Chondrocyte (in vitro differentiated cells): Measurements from ENCODE around the gene BBS7. TPM values are rescaled to one million over a fixed set of nuclear protein-coding genes. Genes with fewer than 3 reads are reported as not detected.

ENCODE experiments used
- DNase-seq: peaks from one replicate; pipeline ENCODE4 v3.0.0; 2021; ENCODE audit warnings: mixed read lengths, low spot score
- H3K27ac Mint-ChIP-seq: one replicate; pipeline ENCODE4 v1.8.0; 2021; ENCODE audit warnings: mild to moderate bottlenecking, moderate library complexity, mixed read lengths; ENCODE audit not compliant: unreplicated experiment
- H3K27me3 Mint-ChIP-seq: 2 replicates; pipeline ENCODE4 v1.8.0; 2021; ENCODE audit warnings: low read depth, mixed read lengths
- H3K36me3 Mint-ChIP-seq: 2 replicates; pipeline ENCODE4 v1.8.0; 2021; ENCODE audit warnings: low read depth, mixed read lengths
- H3K4me1 Mint-ChIP-seq: 2 replicates; pipeline ENCODE4 v1.8.0; 2021; ENCODE audit warnings: low read depth, mild to moderate bottlenecking, mixed read lengths
- H3K4me3 Mint-ChIP-seq: one replicate; pipeline ENCODE4 v1.8.0; 2021; ENCODE audit warnings: mild to moderate bottlenecking, moderate library complexity, mixed read lengths; ENCODE audit not compliant: unreplicated experiment
- H3K9me3 Mint-ChIP-seq: 2 replicates; pipeline ENCODE4 v1.8.0; 2021; ENCODE audit warnings: low read depth, mixed read lengths
- CTCF ChIP-seq: fragments of 200-600 bp; sonication (generic); IDR thresholded peaks from 2 replicates; pipeline ENCODE4 v1.5.0; 2021; ENCODE audit warnings: antibody characterized with exemption, mild to moderate bottlenecking, moderate library complexity
- total RNA-seq: library from RNA; stranded (reverse); gene quantifications from 3 replicates; pipeline ENCODE4 v1.2.1, GENCODE V29; 2021

The BBS7 gene
- total RNA-seq, 1 donor from 2014 or later = 22.9 TPM

GRCh38 chr4:121801715-121802075 is 68.6 kb downstream of the BBS7 start:
- DNase-seq = no peak
- peaks cover 22% of the 10 kb centered on the region for H3K4me1 Mint-ChIP-seq

DNA sequence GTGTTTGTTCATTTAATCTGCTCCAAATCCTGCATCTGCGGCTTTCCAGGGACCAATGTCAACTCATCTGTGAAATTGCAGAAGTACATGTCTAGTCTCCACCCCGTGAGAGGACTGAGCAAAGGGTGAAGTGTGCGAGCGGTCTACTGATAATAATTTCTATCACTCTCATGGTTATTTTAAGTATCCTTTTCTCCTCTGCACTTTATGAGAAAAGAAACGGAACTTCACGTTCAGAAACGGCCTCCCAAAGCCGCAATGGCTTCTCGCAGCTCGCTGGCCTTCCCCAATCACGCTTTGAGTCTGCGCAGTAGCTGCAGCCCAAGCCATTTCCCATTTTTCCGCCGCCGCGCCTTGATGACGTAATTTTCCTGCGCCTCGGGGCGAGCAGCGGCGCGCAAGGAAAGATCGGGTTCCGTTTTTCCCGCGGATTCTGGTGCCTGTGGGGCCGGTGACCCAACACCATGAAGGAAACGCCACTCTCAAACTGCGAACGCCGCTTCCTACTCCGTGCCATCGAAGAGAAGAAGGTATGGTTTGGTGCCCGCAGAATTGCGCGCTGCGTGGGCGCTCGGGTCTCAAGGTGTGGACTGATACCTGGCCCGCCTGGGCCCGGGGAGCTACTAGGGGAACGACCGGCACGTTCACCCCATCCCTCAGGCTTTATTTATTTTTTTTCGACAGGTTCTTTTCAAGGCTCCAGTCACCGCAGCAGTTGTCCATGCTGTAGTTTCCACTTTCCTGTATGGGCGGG is 69.1 kb downstream of the BBS7 start, which contains the start of gene EXOSC9:
TSS of gene EXOSC9 (plus strand) at position 363 of the 754 bp plus-strand sequence. CDS start at position 465, 102 bp downstream.
- TF ChIP-seq CTCF = no peak
- Mint-ChIP-seq H3K36me3 (peaks cover 4% of the 10 kb centered on the region), H3K27ac (peak within 1 kb of the TSS; percentile 98), H3K4me1 (peaks cover 22% of the 10 kb centered on the region), H3K4me3 (peak within 1 kb of the TSS; percentile 89), H3K27me3 (no peaks in the 10 kb centered on the region), H3K9me3 (no peaks in the 10 kb centered on the region)
- DNase-seq = peak; percentile 94

More at GRCh38 chr4:121801715-121802075, 68.6 kb downstream of the BBS7 start:
- H3K36me3 Mint-ChIP-seq = peaks cover 6% of the 10 kb centered on the region
- H3K27ac Mint-ChIP-seq = peak overlapping the region; percentile 98
- H3K9me3 Mint-ChIP-seq = no peaks in the 10 kb centered on the region
- H3K4me3 Mint-ChIP-seq = peak overlapping the region; percentile 89
- H3K27me3 Mint-ChIP-seq = no peaks in the 10 kb centered on the region
- TF ChIP-seq CTCF = no peak

DNA sequence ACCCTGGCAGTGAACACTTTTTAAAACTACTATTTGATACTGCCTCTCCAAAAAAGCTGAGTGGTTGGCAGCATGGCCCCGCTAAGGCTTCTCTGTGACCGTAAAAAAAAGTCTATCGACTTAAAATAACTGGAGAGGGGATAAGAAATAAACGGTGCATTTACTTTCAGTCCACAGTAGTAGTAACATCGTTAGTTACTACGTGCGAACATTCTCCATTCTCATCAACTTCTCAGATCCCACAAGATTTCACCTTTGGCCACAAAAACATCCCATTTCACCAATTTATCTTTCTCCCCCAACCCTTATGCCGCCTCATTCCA is 69.7 kb downstream of the BBS7 start:
- Mint-ChIP-seq H3K27me3 (no peaks in the 10 kb centered on the region), H3K4me1 (peaks cover 22% of the 10 kb centered on the region), H3K9me3 (no peaks in the 10 kb centered on the region), H3K36me3 (peaks cover 4% of the 10 kb centered on the region), H3K4me3 (peak overlapping the region; percentile 89), H3K27ac (peak overlapping the region; percentile 98)
- TF ChIP-seq CTCF = no peak
- DNase-seq = no peak

- Mint-ChIP-seq H3K4me1 (peaks cover 22% of the 10 kb centered on the region), H3K27me3 (no peaks in the 10 kb centered on the region), H3K4me3 (no peak overlapping the region), H3K9me3 (no peaks in the 10 kb centered on the region), H3K36me3 (peaks cover 3% of the 10 kb centered on the region), H3K27ac (no peak overlapping the region)
- DNase-seq = no peak
- no peak for TF ChIP-seq CTCF
Observed at GRCh38 chr4:121799867-121800501, 70.3 kb downstream of the BBS7 start.

GRCh38 chr4:121799208-121799823 is 71.0 kb downstream of the BBS7 start:
- DNase-seq = no peak
- H3K27ac Mint-ChIP-seq = no peak overlapping the region

More at GRCh38 chr4:121799208-121799823, 71.0 kb downstream of the BBS7 start:
- Mint-ChIP-seq H3K27me3 (no peaks in the 10 kb centered on the region), H3K9me3 (no peaks in the 10 kb centered on the region), H3K4me1 (peaks cover 22% of the 10 kb centered on the region), H3K36me3 (no peaks in the 10 kb centered on the region), H3K4me3 (no peak overlapping the region)
- no peak for TF ChIP-seq CTCF
